ENCODE results near the gene TSPAN16. TPM values are rescaled to one million over a fixed set of nuclear protein-coding genes. Genes with fewer than 3 reads are reported as not detected.

Gene TSPAN16
- total RNA-seq, 1 experiment from 2014 or later: not detected

DNA sequence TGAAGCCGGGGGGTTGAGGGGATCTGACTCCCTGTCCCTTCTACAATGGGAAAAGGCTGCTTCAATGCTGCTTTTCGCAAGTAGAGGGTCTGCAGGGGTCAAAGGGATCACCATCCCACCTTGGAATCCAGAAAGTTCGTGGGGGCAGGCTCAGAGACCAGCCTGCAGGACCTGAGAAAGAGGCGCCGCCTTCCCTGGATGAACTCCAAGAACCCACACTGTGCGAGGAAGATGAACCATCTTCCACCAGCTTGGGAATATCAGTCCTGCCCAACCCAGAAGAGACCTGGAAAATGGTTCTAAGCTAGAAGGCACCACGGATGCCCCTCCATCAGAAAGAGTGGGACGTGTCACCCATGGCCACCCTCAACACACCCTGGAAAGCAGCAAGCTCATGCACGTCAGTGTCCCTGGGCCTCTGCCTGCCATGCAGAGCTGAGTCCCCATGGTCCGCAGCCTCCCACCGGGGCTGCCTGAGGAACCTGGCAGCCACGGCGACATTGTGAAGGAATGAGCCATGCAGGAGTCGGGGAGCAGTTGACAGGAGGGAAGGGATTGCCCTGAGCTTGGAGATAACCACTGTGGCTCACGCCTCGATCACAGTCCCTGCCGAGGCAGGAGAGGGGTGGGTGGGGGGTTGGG is 28.9 kb downstream of the TSPAN16 start:
- no peak for TF ChIP-seq MYBL2 (CRISPR knock-in tag; IDR thresholded peaks at IDR 0.05)
- TF ChIP-seq RORB (CRISPR knock-in tag; IDR thresholded peaks at IDR 0.05): no peak
- no peak for TF ChIP-seq ZNF121 (CRISPR knock-in tag; IDR thresholded peaks at IDR 0.05)
- TF ChIP-seq, protein P1, sequence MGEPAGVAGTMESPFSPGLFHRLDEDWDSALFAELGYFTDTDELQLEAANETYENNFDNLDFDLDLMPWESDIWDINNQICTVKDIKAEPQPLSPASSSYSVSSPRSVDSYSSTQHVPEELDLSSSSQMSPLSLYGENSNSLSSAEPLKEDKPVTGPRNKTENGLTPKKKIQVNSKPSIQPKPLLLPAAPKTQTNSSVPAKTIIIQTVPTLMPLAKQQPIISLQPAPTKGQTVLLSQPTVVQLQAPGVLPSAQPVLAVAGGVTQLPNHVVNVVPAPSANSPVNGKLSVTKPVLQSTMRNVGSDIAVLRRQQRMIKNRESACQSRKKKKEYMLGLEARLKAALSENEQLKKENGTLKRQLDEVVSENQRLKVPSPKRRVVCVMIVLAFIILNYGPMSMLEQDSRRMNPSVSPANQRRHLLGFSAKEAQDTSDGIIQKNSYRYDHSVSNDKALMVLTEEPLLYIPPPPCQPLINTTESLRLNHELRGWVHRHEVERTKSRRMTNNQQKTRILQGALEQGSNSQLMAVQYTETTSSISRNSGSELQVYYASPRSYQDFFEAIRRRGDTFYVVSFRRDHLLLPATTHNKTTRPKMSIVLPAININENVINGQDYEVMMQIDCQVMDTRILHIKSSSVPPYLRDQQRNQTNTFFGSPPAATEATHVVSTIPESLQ (CRISPR knock-in tag; IDR thresholded peaks at IDR 0.05): no peak
- no peak for TF ChIP-seq TEAD4 (CRISPR knock-in tag; IDR thresholded peaks at IDR 0.05)
- TF ChIP-seq CTCF (IDR thresholded peaks at IDR 0.05): no peak
- TF ChIP-seq JUN (CRISPR knock-in tag; IDR thresholded peaks at IDR 0.05): no peak
- TF ChIP-seq, protein P2, sequence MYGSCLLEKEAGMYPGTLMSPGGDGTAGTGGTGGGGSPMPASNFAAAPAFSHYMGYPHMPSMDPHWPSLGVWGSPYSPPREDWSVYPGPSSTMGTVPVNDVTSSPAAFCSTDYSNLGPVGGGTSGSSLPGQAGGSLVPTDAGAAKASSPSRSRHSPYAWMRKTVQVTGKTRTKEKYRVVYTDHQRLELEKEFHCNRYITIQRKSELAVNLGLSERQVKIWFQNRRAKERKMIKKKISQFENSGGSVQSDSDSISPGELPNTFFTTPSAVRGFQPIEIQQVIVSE (CRISPR knock-in tag; IDR thresholded peaks at IDR 0.05; ENCODE audit: borderline replicate concordance): no peak
- no peak for TF ChIP-seq IRF2 (CRISPR knock-in tag; IDR thresholded peaks at IDR 0.05; ENCODE audit: borderline replicate concordance, low read depth)
- no peak for TF ChIP-seq TP53 (CRISPR knock-in tag; IDR thresholded peaks at IDR 0.05)
- TF ChIP-seq, protein P3, sequence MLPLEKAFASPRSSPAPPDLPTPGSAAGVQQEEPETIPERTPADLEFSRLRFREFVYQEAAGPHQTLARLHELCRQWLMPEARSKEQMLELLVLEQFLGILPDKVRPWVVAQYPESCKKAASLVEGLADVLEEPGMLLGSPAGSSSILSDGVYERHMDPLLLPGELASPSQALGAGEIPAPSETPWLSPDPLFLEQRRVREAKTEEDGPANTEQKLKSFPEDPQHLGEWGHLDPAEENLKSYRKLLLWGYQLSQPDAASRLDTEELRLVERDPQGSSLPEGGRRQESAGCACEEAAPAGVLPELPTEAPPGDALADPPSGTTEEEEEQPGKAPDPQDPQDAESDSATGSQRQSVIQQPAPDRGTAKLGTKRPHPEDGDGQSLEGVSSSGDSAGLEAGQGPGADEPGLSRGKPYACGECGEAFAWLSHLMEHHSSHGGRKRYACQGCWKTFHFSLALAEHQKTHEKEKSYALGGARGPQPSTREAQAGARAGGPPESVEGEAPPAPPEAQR (CRISPR knock-in tag; IDR thresholded peaks at IDR 0.05): no peak
- TF ChIP-seq, protein P4, sequence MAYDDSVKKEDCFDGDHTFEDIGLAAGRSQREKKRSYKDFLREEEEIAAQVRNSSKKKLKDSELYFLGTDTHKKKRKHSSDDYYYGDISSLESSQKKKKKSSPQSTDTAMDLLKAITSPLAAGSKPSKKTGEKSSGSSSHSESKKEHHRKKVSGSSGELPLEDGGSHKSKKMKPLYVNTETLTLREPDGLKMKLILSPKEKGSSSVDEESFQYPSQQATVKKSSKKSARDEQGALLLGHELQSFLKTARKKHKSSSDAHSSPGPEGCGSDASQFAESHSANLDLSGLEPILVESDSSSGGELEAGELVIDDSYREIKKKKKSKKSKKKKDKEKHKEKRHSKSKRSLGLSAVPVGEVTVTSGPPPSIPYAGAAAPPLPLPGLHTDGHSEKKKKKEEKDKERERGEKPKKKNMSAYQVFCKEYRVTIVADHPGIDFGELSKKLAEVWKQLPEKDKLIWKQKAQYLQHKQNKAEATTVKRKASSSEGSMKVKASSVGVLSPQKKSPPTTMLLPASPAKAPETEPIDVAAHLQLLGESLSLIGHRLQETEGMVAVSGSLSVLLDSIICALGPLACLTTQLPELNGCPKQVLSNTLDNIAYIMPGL (CRISPR knock-in tag; IDR thresholded peaks at IDR 0.05): no peak
- TF ChIP-seq, protein P5, sequence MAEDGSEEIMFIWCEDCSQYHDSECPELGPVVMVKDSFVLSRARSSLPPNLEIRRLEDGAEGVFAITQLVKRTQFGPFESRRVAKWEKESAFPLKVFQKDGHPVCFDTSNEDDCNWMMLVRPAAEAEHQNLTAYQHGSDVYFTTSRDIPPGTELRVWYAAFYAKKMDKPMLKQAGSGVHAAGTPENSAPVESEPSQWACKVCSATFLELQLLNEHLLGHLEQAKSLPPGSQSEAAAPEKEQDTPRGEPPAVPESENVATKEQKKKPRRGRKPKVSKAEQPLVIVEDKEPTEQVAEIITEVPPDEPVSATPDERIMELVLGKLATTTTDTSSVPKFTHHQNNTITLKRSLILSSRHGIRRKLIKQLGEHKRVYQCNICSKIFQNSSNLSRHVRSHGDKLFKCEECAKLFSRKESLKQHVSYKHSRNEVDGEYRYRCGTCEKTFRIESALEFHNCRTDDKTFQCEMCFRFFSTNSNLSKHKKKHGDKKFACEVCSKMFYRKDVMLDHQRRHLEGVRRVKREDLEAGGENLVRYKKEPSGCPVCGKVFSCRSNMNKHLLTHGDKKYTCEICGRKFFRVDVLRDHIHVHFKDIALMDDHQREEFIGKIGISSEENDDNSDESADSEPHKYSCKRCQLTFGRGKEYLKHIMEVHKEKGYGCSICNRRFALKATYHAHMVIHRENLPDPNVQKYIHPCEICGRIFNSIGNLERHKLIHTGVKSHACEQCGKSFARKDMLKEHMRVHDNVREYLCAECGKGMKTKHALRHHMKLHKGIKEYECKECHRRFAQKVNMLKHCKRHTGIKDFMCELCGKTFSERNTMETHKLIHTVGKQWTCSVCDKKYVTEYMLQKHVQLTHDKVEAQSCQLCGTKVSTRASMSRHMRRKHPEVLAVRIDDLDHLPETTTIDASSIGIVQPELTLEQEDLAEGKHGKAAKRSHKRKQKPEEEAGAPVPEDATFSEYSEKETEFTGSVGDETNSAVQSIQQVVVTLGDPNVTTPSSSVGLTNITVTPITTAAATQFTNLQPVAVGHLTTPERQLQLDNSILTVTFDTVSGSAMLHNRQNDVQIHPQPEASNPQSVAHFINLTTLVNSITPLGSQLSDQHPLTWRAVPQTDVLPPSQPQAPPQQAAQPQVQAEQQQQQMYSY (CRISPR knock-in tag; IDR thresholded peaks at IDR 0.05): no peak
- TF ChIP-seq ZBTB43 (CRISPR knock-in tag; IDR thresholded peaks at IDR 0.05): no peak
- TF ChIP-seq ZBTB21 (CRISPR knock-in tag; IDR thresholded peaks at IDR 0.05; ENCODE audit: borderline replicate concordance): no peak
- no peak for TF ChIP-seq EMX1 (CRISPR knock-in tag; IDR thresholded peaks at IDR 0.05)
- POLR2A ChIA-PET: no interaction called here
- CTCF ChIA-PET: interaction anchor here (0.9 to 1.4 kb wide), 3 partner anchors 29 to 56 kb away, joined by 3 to 5 read pairs (median 4); partner anchors contain the start of gene TSPAN16
- Mint-ChIP-seq H3K4me3 (no peak overlapping the region), H3K36me3 (no peaks in the 10 kb centered on the region), H3K9me3 (no peaks in the 10 kb centered on the region), H3K27me3 (ENCODE audit: low read depth) (no peaks in the 10 kb centered on the region; the same call in 1 of the 2 replicates), H3K27ac (no peak overlapping the region), H3K4me1 (peaks cover 16% of the 10 kb centered on the region)
- DNase-seq (ENCODE audit: low spot score) (no peak), ATAC-seq (no peak)

Data from WTC11 (cell line).